ENCODE results near the gene ZMYM4.

- TF ChIP-seq CTCF (IDR thresholded peaks at IDR 0.05), result 0 out of 2 replicates have a peak, but pooled peaks have one; percentile 12
- no peak for TF ChIP-seq ZFX (IDR thresholded peaks at IDR 0.05; ENCODE audit: borderline replicate concordance)
These were observed at the start of gene ZMYM4 for GRCh38 chr1:35268282-35269200.
